HG03354 (cell line): Measurements from ENCODE around the gene GJD3.
A peak's percentile ranks its signal among the peaks of the same experiment; 100 is the strongest.

Experiments
- ATAC-seq: cut with Tn5 transposase; IDR thresholded peaks from one replicate; pipeline ENCODE4 v1.9.1; 2021; ENCODE audit warnings: mild to moderate bottlenecking; ENCODE audit not compliant: unreplicated experiment, poor library complexity, severe bottlenecking

Gene GJD3

GRCh38 chr17:40343219-40344119 is 21.1 kb downstream of the GJD3 start:
- ATAC-seq, result no peak

- no peak for ATAC-seq
These were observed 21.9 kb downstream of the GJD3 start for GRCh38 chr17:40342504-40343218.

GRCh38 chr17:40341808-40342503 is 22.6 kb downstream of the GJD3 start:
- ATAC-seq, result no peak

GRCh38 chr17:40340880-40341807 is 23.4 kb downstream of the GJD3 start:
- peak; percentile 76 for ATAC-seq

GRCh38 chr17:40340327-40340726 is 24.2 kb downstream of the GJD3 start:
- no peak for ATAC-seq

GRCh38 chr17:40338941-40339649 is 25.4 kb downstream of the GJD3 start:
- ATAC-seq, result no peak

- ATAC-seq, result no peak
These were observed 26.5 kb downstream of the GJD3 start for GRCh38 chr17:40338058-40338457.

- ATAC-seq, result no peak
These were observed 27.2 kb downstream of the GJD3 start for GRCh38 chr17:40337351-40337750.

- no peak for ATAC-seq
These were observed 28.9 kb downstream of the GJD3 start for GRCh38 chr17:40335620-40336019.

- ATAC-seq, result no peak
These were observed 30.6 kb downstream of the GJD3 start for GRCh38 chr17:40333781-40334448.

GRCh38 chr17:40331743-40332641 is 32.5 kb downstream of the GJD3 start:
- no peak for ATAC-seq

GRCh38 chr17:40330850-40331470 is 33.6 kb downstream of the GJD3 start:
- ATAC-seq, result no peak

GRCh38 chr17:40329839-40330794 is 34.4 kb downstream of the GJD3 start:
- ATAC-seq, result no peak

GRCh38 chr17:40328386-40328766 is 36.2 kb downstream of the GJD3 start:
- no peak for ATAC-seq

GRCh38 chr17:40327735-40328385 is 36.7 kb downstream of the GJD3 start:
- no peak for ATAC-seq
